MM.1S (cell line): ENCODE data around the gene ARFIP1.

Experiments
- DNase-seq: peaks from one replicate; pipeline ENCODE4 v3.0.0-alpha.2; 2015
- H2AFZ ChIP-seq: fragments of 300-600 bp; sonication (generic); 2 replicates; pipeline ENCODE4 v1.6.0; 2016; ENCODE audit warnings: antibody characterized with exemption, low read length
- H3F3A ChIP-seq: fragments of 300-600 bp; sonication (generic); 2 replicates; pipeline ENCODE4 v1.6.1; 2016; ENCODE audit warnings: mild to moderate bottlenecking, antibody characterized with exemption, low read length, moderate library complexity, mixed read lengths; ENCODE audit not compliant: insufficient read depth
- H3K27ac ChIP-seq: fragments of 300-600 bp; sonication (generic); 2 replicates; pipeline ENCODE4 v1.5.1; 2016; ENCODE audit warnings: mild to moderate bottlenecking, low read length
- H3K27me3 ChIP-seq: fragments of 300-600 bp; sonication (generic); replicated peaks from 2 replicates; pipeline ENCODE4 v1.6.0; 2016; ENCODE audit warnings: low read length; ENCODE audit not compliant: insufficient read depth
- H3K36me3 ChIP-seq: fragments of 300-600 bp; sonication (generic); replicated peaks from 2 replicates; pipeline ENCODE4 v1.6.1; 2016; ENCODE audit warnings: mild to moderate bottlenecking, low read length, mixed read lengths; ENCODE audit not compliant: insufficient read depth
- H3K4me1 ChIP-seq: fragments of 300-600 bp; sonication (generic); 2 replicates; pipeline ENCODE4 v1.6.1; 2016; ENCODE audit warnings: low read length, mixed read lengths
- H3K4me2 ChIP-seq: fragments of 300-600 bp; sonication (generic); 2 replicates; pipeline ENCODE4 v1.6.0; 2016; ENCODE audit warnings: low read depth, low read length
- H3K4me3 ChIP-seq: fragments of 300-600 bp; sonication (generic); 2 replicates; pipeline ENCODE4 v1.5.1; 2016; ENCODE audit warnings: low read length, mixed read lengths
- H3K79me2 ChIP-seq: fragments of 300-600 bp; sonication (generic); 2 replicates; pipeline ENCODE4 v1.6.1; 2016; ENCODE audit warnings: mixed run types, low read length, mixed read lengths
- H3K9ac ChIP-seq: fragments of 300-600 bp; sonication (generic); 2 replicates; pipeline ENCODE4 v1.6.1; 2016; ENCODE audit warnings: low read length, mixed read lengths
- H3K9me2 ChIP-seq: fragments of 300-600 bp; sonication (generic); replicated peaks from 2 replicates; pipeline ENCODE4 v1.6.1; 2016; ENCODE audit warnings: mild to moderate bottlenecking, low read length, mixed read lengths; ENCODE audit not compliant: insufficient read depth
- H3K9me3 ChIP-seq: fragments of 300-600 bp; sonication (generic); replicated peaks from 2 replicates; pipeline ENCODE4 v1.6.1; 2016; ENCODE audit warnings: mild to moderate bottlenecking, low read length, mixed read lengths; ENCODE audit not compliant: insufficient read depth
- H4K20me1 ChIP-seq: fragments of 300-600 bp; sonication (generic); 2 replicates; pipeline ENCODE4 v1.6.1; 2016; ENCODE audit warnings: mild to moderate bottlenecking, low read length, moderate library complexity, mixed read lengths; ENCODE audit not compliant: insufficient read depth
- CTCF ChIP-seq: fragments of 300-600 bp; sonication (generic); IDR thresholded peaks from 2 replicates; pipeline ENCODE4 v1.5.1; 2016; ENCODE audit warnings: antibody characterized with exemption, low read length, mixed read lengths
- EZH2 ChIP-seq: fragments of 300-600 bp; sonication (generic); optimal IDR thresholded peaks from 2 replicates; pipeline ENCODE3; 2017; ENCODE audit warnings: low read depth, mild to moderate bottlenecking, antibody characterized with exemption, low read length, mixed read lengths
- EZH2phosphoT487 ChIP-seq: fragments of 300-600 bp; sonication (generic); IDR thresholded peaks from 2 replicates; pipeline ENCODE4 v1.6.1; 2018; ENCODE audit warnings: antibody characterized with exemption, low read length

The ARFIP1 gene

GRCh38 chr4:152953514-152953913 lies 173.8 kb downstream of the ARFIP1 start:
- H3K79me2 ChIP-seq: no peaks in the 10 kb centered on the region
- no peak overlapping the region for H3K4me2 ChIP-seq
- H3K27me3 ChIP-seq: no peaks in the 10 kb centered on the region
- no peak overlapping the region for H3K9ac ChIP-seq
- H3K4me3 ChIP-seq: no peak overlapping the region
- no peaks in the 10 kb centered on the region for H3K9me3 ChIP-seq
- no peak overlapping the region for H3K27ac ChIP-seq
- no peaks in the 10 kb centered on the region for H3K9me2 ChIP-seq
- TF ChIP-seq EZH2phosphoT487 (no peak), CTCF (no peak), EZH2 (no peak)
- H3K4me1 ChIP-seq: no peaks in the 10 kb centered on the region
- H3K36me3 ChIP-seq: no peaks in the 10 kb centered on the region
- H4K20me1 ChIP-seq: no peaks in the 10 kb centered on the region
- no peaks in the 10 kb centered on the region for H3F3A ChIP-seq
- no peak for DNase-seq
- no peak overlapping the region for H2AFZ ChIP-seq

GRCh38 chr4:152954741-152955140 lies 175.0 kb downstream of the ARFIP1 start:
- Histone ChIP-seq H3K9me3 (no peaks in the 10 kb centered on the region), H3K4me1 (no peaks in the 10 kb centered on the region), H3K9ac (no peak overlapping the region), H3K36me3 (no peaks in the 10 kb centered on the region), H3K9me2 (no peaks in the 10 kb centered on the region), H3K4me3 (no peak overlapping the region), H3K79me2 (no peaks in the 10 kb centered on the region), H3F3A (no peaks in the 10 kb centered on the region), H3K27ac (no peak overlapping the region), H3K27me3 (no peaks in the 10 kb centered on the region), H3K4me2 (no peak overlapping the region), H4K20me1 (no peaks in the 10 kb centered on the region), H2AFZ (no peak overlapping the region)
- TF ChIP-seq EZH2: no peak
- no peak for TF ChIP-seq CTCF
- TF ChIP-seq EZH2phosphoT487: no peak
- DNase-seq: no peak

- no peaks in the 10 kb centered on the region for H3K27me3 ChIP-seq
- no peaks in the 10 kb centered on the region for H3F3A ChIP-seq
- H3K4me1 ChIP-seq: no peaks in the 10 kb centered on the region
- no peak overlapping the region for H2AFZ ChIP-seq
- no peak overlapping the region for H3K27ac ChIP-seq
- TF ChIP-seq EZH2 (no peak), EZH2phosphoT487 (no peak), CTCF (no peak)
- no peaks in the 10 kb centered on the region for H3K36me3 ChIP-seq
- no peak overlapping the region for H3K4me2 ChIP-seq
- H3K79me2 ChIP-seq: no peaks in the 10 kb centered on the region
- H3K4me3 ChIP-seq: no peak overlapping the region
- H3K9ac ChIP-seq: no peak overlapping the region
- no peaks in the 10 kb centered on the region for H3K9me2 ChIP-seq
- no peak for DNase-seq
- no peaks in the 10 kb centered on the region for H3K9me3 ChIP-seq
- no peaks in the 10 kb centered on the region for H4K20me1 ChIP-seq
Observed at GRCh38 chr4:152956147-152956546, 176.4 kb downstream of the ARFIP1 start.
